ENCODE data around the gene CLIC6. TPM values are rescaled to one million over a fixed set of nuclear protein-coding genes. Genes with fewer than 3 reads are reported as not detected.

Gene CLIC6
- total and polyA plus RNA-seq, 8 donors = 1.0 to 13.2 (median 2.1) TPM

GRCh38 chr21:34650861-34651431 is 17.8 kb upstream of the CLIC6 start:
- no peak for DNase-seq
- intact Hi-C loops (cut with DNase I) = no loop called here
- 8 to 17% methylated on average over 1 of the region's 1 CpG for WGBS, 2 donors
- ATAC-seq = no peak
- no peak for FAIRE-seq
- Histone ChIP-seq H3K4me3 (no peak overlapping the region), H3K4me1 (no peaks in the 10 kb centered on the region), H3K36me3 (no peaks in the 10 kb centered on the region), H3K9me3 (no peaks in the 10 kb centered on the region), H3K27ac (no peak overlapping the region), H3K27me3 (no peaks in the 10 kb centered on the region)
- no peak for TF ChIP-seq CTCF (IDR thresholded peaks at IDR 0.05)

- Histone ChIP-seq H3K27me3 (no peaks in the 10 kb centered on the region), H3K4me1 (no peaks in the 10 kb centered on the region), H3K27ac (no peak overlapping the region), H3K36me3 (no peaks in the 10 kb centered on the region), H3K4me3 (no peak overlapping the region), H3K9me3 (no peaks in the 10 kb centered on the region)
- WGBS, 2 donors = 85 to 90% methylated on average over 1 of the region's 1 CpG
- FAIRE-seq (no peak), ATAC-seq (no peak), DNase-seq (no peak)
- intact Hi-C loops (cut with DNase I) = no loop called here
- no peak for TF ChIP-seq CTCF (IDR thresholded peaks at IDR 0.05)
Measured at GRCh38 chr21:34651642-34652041, 17.2 kb upstream of the CLIC6 start.

GRCh38 chr21:34653522-34653921 is 15.3 kb upstream of the CLIC6 start:
- Histone ChIP-seq H3K36me3 (no peaks in the 10 kb centered on the region), H3K9me3 (no peaks in the 10 kb centered on the region), H3K4me1 (no peaks in the 10 kb centered on the region), H3K4me3 (no peak overlapping the region), H3K27me3 (no peaks in the 10 kb centered on the region), H3K27ac (no peak overlapping the region)
- intact Hi-C loops (cut with DNase I) = no loop called here
- no peak for ATAC-seq
- WGBS, 2 donors = 81 to 85% methylated on average over 6 of the region's 6 CpGs
- no peak for FAIRE-seq
- no peak for TF ChIP-seq CTCF (IDR thresholded peaks at IDR 0.05)
- no peak for DNase-seq

GRCh38 chr21:34661848-34662247 is 6.9 kb upstream of the CLIC6 start:
- no peak overlapping the region for H3K4me3 ChIP-seq
- H3K27me3 ChIP-seq = no peaks in the 10 kb centered on the region
- FAIRE-seq = no peak

More at GRCh38 chr21:34661848-34662247, 6.9 kb upstream of the CLIC6 start:
- TF ChIP-seq CTCF (IDR thresholded peaks at IDR 0.05) = no peak
- Histone ChIP-seq H3K36me3 (no peaks in the 10 kb centered on the region), H3K9me3 (no peaks in the 10 kb centered on the region), H3K27ac (no peak overlapping the region), H3K4me1 (no peaks in the 10 kb centered on the region)
- intact Hi-C loops (cut with DNase I) = no loop called here
- DNase-seq (no peak), ATAC-seq (no peak)
